GM23338 (cell line): Measurements from ENCODE around the gene FBXO24. TPM values are rescaled to one million over a fixed set of nuclear protein-coding genes. Genes with fewer than 3 reads are reported as not detected.

Experiments used
- ATAC-seq: fragments of 200-7000 bp; cut with Tn5 transposase; 3 replicates; pipeline ENCODE4 v1.9.1; 2020
- DNase-seq: peaks from one replicate; pipeline ENCODE4 v3.0.0-alpha.2; 2015; ENCODE audit warnings: low spot score
- H2AFZ ChIP-seq: fragments of 200-600 bp; sonication (generic); 2 replicates; pipeline ENCODE4 v1.8.0; 2016; ENCODE audit warnings: antibody characterized with exemption, mild to moderate bottlenecking, moderate library complexity
- H3F3A ChIP-seq: fragments of 200-600 bp; sonication (generic); replicated peaks from 2 replicates; pipeline ENCODE4 v1.8.0; 2017; ENCODE audit warnings: antibody characterized with exemption, mixed run types, low read depth
- H3K27ac ChIP-seq: fragments of 200-600 bp; sonication (generic); 2 replicates; pipeline ENCODE4 v1.6.1; 2016; ENCODE audit warnings: low read depth
- H3K27me3 ChIP-seq: fragments of 200-600 bp; sonication (generic); 2 replicates; pipeline ENCODE4 v1.8.0; 2016; ENCODE audit warnings: mild to moderate bottlenecking, mixed run types, moderate library complexity; ENCODE audit not compliant: insufficient read depth
- H3K36me3 ChIP-seq: fragments of 200-600 bp; sonication (generic); 2 replicates; pipeline ENCODE4 v1.8.0; 2016; ENCODE audit warnings: mild to moderate bottlenecking; ENCODE audit not compliant: insufficient read depth
- H3K4me1 ChIP-seq: fragments of 200-600 bp; sonication (generic); 2 replicates; pipeline ENCODE4 v1.8.0; 2016; ENCODE audit warnings: mild to moderate bottlenecking, moderate library complexity; ENCODE audit not compliant: insufficient read depth
- H3K4me2 ChIP-seq: fragments of 200-600 bp; sonication (generic); 2 replicates; pipeline ENCODE4 v1.7.1; 2017; ENCODE audit warnings: mixed run types
- H3K4me3 ChIP-seq: fragments of 200-600 bp; sonication (generic); 2 replicates; pipeline ENCODE4 v1.6.1; 2016; ENCODE audit warnings: mixed run types
- H3K79me2 ChIP-seq: fragments of 200-600 bp; sonication (generic); replicated peaks from 2 replicates; pipeline ENCODE4 v1.8.0; 2017; ENCODE audit warnings: mild to moderate bottlenecking; ENCODE audit not compliant: insufficient read depth
- H3K9me2 ChIP-seq: fragments of 200-600 bp; sonication (generic); 2 replicates; pipeline ENCODE4 v1.8.0; 2017; ENCODE audit not compliant: insufficient read depth
- H4K20me1 ChIP-seq: fragments of 200-600 bp; sonication (generic); replicated peaks from 2 replicates; pipeline ENCODE4 v1.8.0; 2017; ENCODE audit warnings: mild to moderate bottlenecking; ENCODE audit not compliant: insufficient read depth
- H3K27ac Mint-ChIP-seq: 2 replicates; pipeline ENCODE4 v1.8.0; 2020; ENCODE audit warnings: inconsistent platforms, mild to moderate bottlenecking, moderate library complexity, mixed read lengths
- H3K27me3 Mint-ChIP-seq: 3 replicates; pipeline ENCODE4 v1.8.0; 2022; ENCODE audit warnings: low read depth, mild to moderate bottlenecking, moderate library complexity, mixed read lengths, inconsistent platforms; ENCODE audit not compliant: insufficient read depth, poor library complexity
- H3K36me3 Mint-ChIP-seq: 3 replicates; pipeline ENCODE4 v1.8.0; 2021; ENCODE audit warnings: low read depth, mild to moderate bottlenecking, inconsistent platforms, moderate library complexity, mixed read lengths
- H3K4me1 Mint-ChIP-seq: 3 replicates; pipeline ENCODE4 v1.8.0; 2020; ENCODE audit warnings: mild to moderate bottlenecking, inconsistent platforms, mixed read lengths
- H3K4me3 Mint-ChIP-seq: 3 replicates; pipeline ENCODE4 v1.8.0; 2021; ENCODE audit warnings: moderate library complexity, mild to moderate bottlenecking, inconsistent platforms, mixed read lengths
- H3K9me3 Mint-ChIP-seq: 3 replicates; pipeline ENCODE4 v1.8.0; 2020; ENCODE audit warnings: moderate library complexity, mild to moderate bottlenecking, inconsistent platforms, mixed read lengths
- CTCF ChIP-seq, 2 experiments: fragments of 200-600 bp in 1 of 2; sonication (generic) in 1 of 2; conservative IDR thresholded peaks; 2 replicates each; pipeline versions ENCODE4 v1.5.1 to v1.6.1; 2016 to 2017; ENCODE audit warnings: antibody characterized with exemption in 2 of 2, low read depth in 2 of 2, mild to moderate bottlenecking in 2 of 2, moderate library complexity in 1 of 2
- JUNB ChIP-seq: IDR thresholded peaks from one replicate; pipeline ENCODE4 v1.6.1; 2016; ENCODE audit warnings: antibody characterized with exemption; ENCODE audit not compliant: unreplicated experiment
- POLR2AphosphoS5 ChIP-seq: IDR thresholded peaks from 2 replicates; pipeline ENCODE4 v1.6.1; 2016; ENCODE audit warnings: antibody characterized with exemption, low read depth
- ZNF331 ChIP-seq: fragments of 250-450 bp; sonication (Bioruptor Pico); IDR thresholded peaks from 2 replicates; pipeline ENCODE4 v1.5.0; 2020; ENCODE audit warnings: low read depth, mild to moderate bottlenecking, moderate library complexity
- polyA plus RNA-seq: library from polyadenylated mRNA; unstranded; fragments of >200 nt; fragmentation: Nextera tagmentation; extraction: Ambion mirVana; gene quantifications from 2 replicates; pipeline ENCODE4 v1.2.1, GENCODE V29; 2016
- total RNA-seq: library from RNA; depleted of rRNA; stranded (reverse); fragments of >200 nt; shearing (Covaris generic); gene quantifications from 2 replicates; pipeline ENCODE4 v1.2.3, GENCODE V29; 2014
- TF ChIP-seq, protein P1 (sequence below): fragments of 250-450 bp; sonication (Bioruptor Pico); IDR thresholded peaks from 2 replicates; pipeline ENCODE4 v1.5.0; 2020; ENCODE audit warnings: mild to moderate bottlenecking, moderate library complexity

FBXO24 gene
- total and polyA plus RNA-seq, 2 experiments from 2014 or later: 2.1 to 2.4 TPM

- no peak for TF ChIP-seq CTCF (conservative IDR thresholded peaks at IDR 0.05; ENCODE audit: low read depth in 2 of 2)
- no peak for TF ChIP-seq JUNB
- TF ChIP-seq ZNF331 (CRISPR knock-in tag): no peak
Observed at GRCh38 chr7:100577103-100577502, 9.0 kb upstream of the FBXO24 start (continued).

- H3K79me2 ChIP-seq: 0 out of 2 replicates have a peak, but pooled peaks cover under 1% of the 10 kb centered on the region
- H3K4me3 ChIP-seq: no peak overlapping the region
- DNase-seq (no peak), ATAC-seq (no peak)
- no peaks in the 10 kb centered on the region for H3K9me3 Mint-ChIP-seq
- H3K4me3 Mint-ChIP-seq: no peak overlapping the region
- no peak overlapping the region for H3K27ac Mint-ChIP-seq
- H3K4me1 ChIP-seq: peaks cover 2% of the 10 kb centered on the region; the same call in 1 of the 2 replicates
- no peaks in the 10 kb centered on the region for H3K27me3 ChIP-seq
- H4K20me1 ChIP-seq: no peaks in the 10 kb centered on the region
- H3K9me2 ChIP-seq: no peaks in the 10 kb centered on the region
- TF ChIP-seq CTCF (conservative IDR thresholded peaks at IDR 0.05; ENCODE audit: low read depth in 2 of 2): no peak
- TF ChIP-seq, protein P1, sequence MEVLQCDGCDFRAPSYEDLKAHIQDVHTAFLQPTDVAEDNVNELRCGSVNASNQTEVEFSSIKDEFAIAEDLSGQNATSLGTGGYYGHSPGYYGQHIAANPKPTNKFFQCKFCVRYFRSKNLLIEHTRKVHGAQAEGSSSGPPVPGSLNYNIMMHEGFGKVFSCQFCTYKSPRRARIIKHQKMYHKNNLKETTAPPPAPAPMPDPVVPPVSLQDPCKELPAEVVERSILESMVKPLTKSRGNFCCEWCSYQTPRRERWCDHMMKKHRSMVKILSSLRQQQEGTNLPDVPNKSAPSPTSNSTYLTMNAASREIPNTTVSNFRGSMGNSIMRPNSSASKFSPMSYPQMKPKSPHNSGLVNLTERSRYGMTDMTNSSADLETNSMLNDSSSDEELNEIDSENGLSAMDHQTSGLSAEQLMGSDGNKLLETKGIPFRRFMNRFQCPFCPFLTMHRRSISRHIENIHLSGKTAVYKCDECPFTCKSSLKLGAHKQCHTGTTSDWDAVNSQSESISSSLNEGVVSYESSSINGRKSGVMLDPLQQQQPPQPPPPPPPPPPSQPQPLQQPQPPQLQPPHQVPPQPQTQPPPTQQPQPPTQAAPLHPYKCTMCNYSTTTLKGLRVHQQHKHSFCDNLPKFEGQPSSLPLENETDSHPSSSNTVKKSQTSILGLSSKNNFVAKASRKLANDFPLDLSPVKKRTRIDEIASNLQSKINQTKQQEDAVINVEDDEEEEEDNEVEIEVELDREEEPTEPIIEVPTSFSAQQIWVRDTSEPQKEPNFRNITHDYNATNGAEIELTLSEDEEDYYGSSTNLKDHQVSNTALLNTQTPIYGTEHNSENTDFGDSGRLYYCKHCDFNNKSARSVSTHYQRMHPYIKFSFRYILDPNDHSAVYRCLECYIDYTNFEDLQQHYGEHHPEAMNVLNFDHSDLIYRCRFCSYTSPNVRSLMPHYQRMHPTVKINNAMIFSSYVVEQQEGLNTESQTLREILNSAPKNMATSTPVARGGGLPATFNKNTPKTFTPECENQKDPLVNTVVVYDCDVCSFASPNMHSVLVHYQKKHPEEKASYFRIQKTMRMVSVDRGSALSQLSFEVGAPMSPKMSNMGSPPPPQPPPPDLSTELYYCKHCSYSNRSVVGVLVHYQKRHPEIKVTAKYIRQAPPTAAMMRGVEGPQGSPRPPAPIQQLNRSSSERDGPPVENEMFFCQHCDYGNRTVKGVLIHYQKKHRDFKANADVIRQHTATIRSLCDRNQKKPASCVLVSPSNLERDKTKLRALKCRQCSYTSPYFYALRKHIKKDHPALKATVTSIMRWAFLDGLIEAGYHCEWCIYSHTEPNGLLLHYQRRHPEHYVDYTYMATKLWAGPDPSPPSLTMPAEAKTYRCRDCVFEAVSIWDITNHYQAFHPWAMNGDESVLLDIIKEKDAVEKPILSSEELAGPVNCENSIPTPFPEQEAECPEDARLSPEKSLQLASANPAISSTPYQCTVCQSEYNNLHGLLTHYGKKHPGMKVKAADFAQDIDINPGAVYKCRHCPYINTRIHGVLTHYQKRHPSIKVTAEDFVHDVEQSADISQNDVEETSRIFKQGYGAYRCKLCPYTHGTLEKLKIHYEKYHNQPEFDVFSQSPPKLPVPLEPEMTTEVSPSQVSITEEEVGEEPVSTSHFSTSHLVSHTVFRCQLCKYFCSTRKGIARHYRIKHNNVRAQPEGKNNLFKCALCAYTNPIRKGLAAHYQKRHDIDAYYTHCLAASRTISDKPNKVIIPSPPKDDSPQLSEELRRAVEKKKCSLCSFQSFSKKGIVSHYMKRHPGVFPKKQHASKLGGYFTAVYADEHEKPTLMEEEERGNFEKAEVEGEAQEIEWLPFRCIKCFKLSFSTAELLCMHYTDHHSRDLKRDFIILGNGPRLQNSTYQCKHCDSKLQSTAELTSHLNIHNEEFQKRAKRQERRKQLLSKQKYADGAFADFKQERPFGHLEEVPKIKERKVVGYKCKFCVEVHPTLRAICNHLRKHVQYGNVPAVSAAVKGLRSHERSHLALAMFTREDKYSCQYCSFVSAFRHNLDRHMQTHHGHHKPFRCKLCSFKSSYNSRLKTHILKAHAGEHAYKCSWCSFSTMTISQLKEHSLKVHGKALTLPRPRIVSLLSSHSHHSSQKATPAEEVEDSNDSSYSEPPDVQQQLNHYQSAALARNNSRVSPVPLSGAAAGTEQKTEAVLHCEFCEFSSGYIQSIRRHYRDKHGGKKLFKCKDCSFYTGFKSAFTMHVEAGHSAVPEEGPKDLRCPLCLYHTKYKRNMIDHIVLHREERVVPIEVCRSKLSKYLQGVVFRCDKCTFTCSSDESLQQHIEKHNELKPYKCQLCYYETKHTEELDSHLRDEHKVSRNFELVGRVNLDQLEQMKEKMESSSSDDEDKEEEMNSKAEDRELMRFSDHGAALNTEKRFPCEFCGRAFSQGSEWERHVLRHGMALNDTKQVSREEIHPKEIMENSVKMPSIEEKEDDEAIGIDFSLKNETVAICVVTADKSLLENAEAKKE (CRISPR knock-in tag): no peak
- no peak for TF ChIP-seq POLR2AphosphoS5
- peaks cover 12% of the 10 kb centered on the region for H3K36me3 Mint-ChIP-seq
- no peak overlapping the region for H3K4me2 ChIP-seq
- H2AFZ ChIP-seq: no peak overlapping the region
- peaks cover 3% of the 10 kb centered on the region for H3K4me1 Mint-ChIP-seq
- no peak overlapping the region for H3K27ac ChIP-seq
- peaks cover 9% of the 10 kb centered on the region; the same call in 1 of the 2 replicates for H3K36me3 ChIP-seq
- H3K27me3 Mint-ChIP-seq: peaks cover 11% of the 10 kb centered on the region
- H3F3A ChIP-seq: peaks cover 3% of the 10 kb centered on the region; the same call in 1 of the 2 replicates
Observed at GRCh38 chr7:100577507-100577906, 8.6 kb upstream of the FBXO24 start.
